ELF-1 (cell line): ENCODE data around the gene RHOV.
A peak's percentile ranks its signal among the peaks of the same experiment; 100 is the strongest.

Experiments used
- DNase-seq: peaks from one replicate; pipeline ENCODE4 v3.0.0-alpha.2; 2016; ENCODE audit warnings: low read depth, low spot score

RHOV gene

GRCh38 chr15:40873694-40874561 lies at the start of gene RHOV:
TSS of gene RHOV (minus strand) at chr15:40874234. CDS start at chr15:40874139, 95 bp downstream.
- peak; percentile 84 for DNase-seq

- DNase-seq = no peak
Measured at GRCh38 chr15:40923551-40923950, 49.5 kb upstream of the RHOV start.

- no peak for DNase-seq
Measured at GRCh38 chr15:40922608-40923005, 48.6 kb upstream of the RHOV start.

GRCh38 chr15:40921949-40922607 lies 48.0 kb upstream of the RHOV start:
- DNase-seq = no peak

- peak; percentile 20 for DNase-seq
Measured at GRCh38 chr15:40918799-40919392, 44.9 kb upstream of the RHOV start.

GRCh38 chr15:40918146-40918798 lies 44.2 kb upstream of the RHOV start:
- DNase-seq = no peak

GRCh38 chr15:40917585-40917984 lies 43.6 kb upstream of the RHOV start:
- no peak for DNase-seq

- no peak for DNase-seq
Measured at GRCh38 chr15:40915679-40916078, 41.6 kb upstream of the RHOV start.

- no peak for DNase-seq
Measured at GRCh38 chr15:40915116-40915661, 41.2 kb upstream of the RHOV start.

GRCh38 chr15:40914486-40914885 lies 40.5 kb upstream of the RHOV start:
- peak; percentile 26 for DNase-seq

GRCh38 chr15:40914013-40914412 lies 40.0 kb upstream of the RHOV start:
- DNase-seq = no peak

GRCh38 chr15:40912478-40912877 lies 38.4 kb upstream of the RHOV start:
- peak; percentile 34 for DNase-seq

GRCh38 chr15:40911693-40912092 lies 37.7 kb upstream of the RHOV start:
- DNase-seq = no peak

GRCh38 chr15:40911141-40911540 lies 37.1 kb upstream of the RHOV start:
- peak; percentile 99 for DNase-seq

GRCh38 chr15:40909662-40910630 lies 35.9 kb upstream of the RHOV start:
- DNase-seq = peak; percentile 30

GRCh38 chr15:40908095-40908494 lies 34.1 kb upstream of the RHOV start:
- no peak for DNase-seq

- DNase-seq = peak; percentile 17
Measured at GRCh38 chr15:40906991-40907802, 33.2 kb upstream of the RHOV start.

GRCh38 chr15:40906091-40906990 lies 32.3 kb upstream of the RHOV start:
- peak; percentile 96 for DNase-seq
